ENCODE measurements around the gene LETM1.
A peak's percentile ranks its signal among the peaks of the same experiment; 100 is the strongest.

LETM1 gene

DNA sequence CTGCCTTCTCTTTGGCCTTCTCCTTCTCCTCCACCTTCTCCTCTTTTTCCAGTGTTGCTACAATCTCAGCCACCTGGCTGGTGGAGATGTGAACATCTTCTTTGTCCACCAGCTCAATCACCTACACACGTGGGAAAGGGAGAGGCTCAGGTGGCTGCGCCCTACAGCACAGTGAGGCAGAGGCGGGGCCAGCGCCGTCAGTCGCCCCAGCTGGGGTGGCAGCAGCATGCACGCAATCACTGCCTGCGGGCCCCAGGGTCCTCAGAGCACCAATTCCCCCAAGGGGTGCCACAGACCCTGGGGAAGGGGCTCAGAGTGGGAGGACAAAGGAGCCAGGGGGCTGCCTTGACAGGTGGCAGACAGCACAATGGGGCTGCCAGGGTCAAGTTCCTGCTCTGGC is 41.5 kb downstream of the LETM1 start:
- TF ChIP-seq, protein P1, sequence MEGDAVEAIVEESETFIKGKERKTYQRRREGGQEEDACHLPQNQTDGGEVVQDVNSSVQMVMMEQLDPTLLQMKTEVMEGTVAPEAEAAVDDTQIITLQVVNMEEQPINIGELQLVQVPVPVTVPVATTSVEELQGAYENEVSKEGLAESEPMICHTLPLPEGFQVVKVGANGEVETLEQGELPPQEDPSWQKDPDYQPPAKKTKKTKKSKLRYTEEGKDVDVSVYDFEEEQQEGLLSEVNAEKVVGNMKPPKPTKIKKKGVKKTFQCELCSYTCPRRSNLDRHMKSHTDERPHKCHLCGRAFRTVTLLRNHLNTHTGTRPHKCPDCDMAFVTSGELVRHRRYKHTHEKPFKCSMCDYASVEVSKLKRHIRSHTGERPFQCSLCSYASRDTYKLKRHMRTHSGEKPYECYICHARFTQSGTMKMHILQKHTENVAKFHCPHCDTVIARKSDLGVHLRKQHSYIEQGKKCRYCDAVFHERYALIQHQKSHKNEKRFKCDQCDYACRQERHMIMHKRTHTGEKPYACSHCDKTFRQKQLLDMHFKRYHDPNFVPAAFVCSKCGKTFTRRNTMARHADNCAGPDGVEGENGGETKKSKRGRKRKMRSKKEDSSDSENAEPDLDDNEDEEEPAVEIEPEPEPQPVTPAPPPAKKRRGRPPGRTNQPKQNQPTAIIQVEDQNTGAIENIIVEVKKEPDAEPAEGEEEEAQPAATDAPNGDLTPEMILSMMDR (IDR thresholded peaks at IDR 0.05; ENCODE audit: unreplicated experiment in 3 of 3): no peak
- Mint-ChIP-seq H3K27me3 (ENCODE audit: low read depth) (no peaks in the 10 kb centered on the region), H3K36me3 (ENCODE audit: low read depth) (peaks cover 30% of the 10 kb centered on the region), H3K9me3 (no peaks in the 10 kb centered on the region), H3K4me1 (no peaks in the 10 kb centered on the region), H3K4me3 (no peak overlapping the region), H3K27ac (no peak overlapping the region)

GRCh38 chr4:1813915-1814314 is 42.0 kb downstream of the LETM1 start:
- Mint-ChIP-seq H3K36me3 (ENCODE audit: low read depth) (peaks cover 24% of the 10 kb centered on the region), H3K4me1 (no peaks in the 10 kb centered on the region), H3K4me3 (no peak overlapping the region), H3K9me3 (no peaks in the 10 kb centered on the region), H3K27me3 (ENCODE audit: low read depth) (no peaks in the 10 kb centered on the region), H3K27ac (no peak overlapping the region)
- TF ChIP-seq, protein P1 (IDR thresholded peaks at IDR 0.05; ENCODE audit: unreplicated experiment in 3 of 3): no peak

- peaks cover 24% of the 10 kb centered on the region for H3K36me3 Mint-ChIP-seq (ENCODE audit: low read depth)
- no peaks in the 10 kb centered on the region for H3K4me1 Mint-ChIP-seq
- H3K27me3 Mint-ChIP-seq (ENCODE audit: low read depth): no peaks in the 10 kb centered on the region
- no peak overlapping the region for H3K4me3 Mint-ChIP-seq
- H3K9me3 Mint-ChIP-seq: no peaks in the 10 kb centered on the region
- TF ChIP-seq, protein P1 (IDR thresholded peaks at IDR 0.05; ENCODE audit: unreplicated experiment in 3 of 3): no peak
- no peak overlapping the region for H3K27ac Mint-ChIP-seq
These were observed 42.7 kb downstream of the LETM1 start for GRCh38 chr4:1813231-1813630.

DNA sequence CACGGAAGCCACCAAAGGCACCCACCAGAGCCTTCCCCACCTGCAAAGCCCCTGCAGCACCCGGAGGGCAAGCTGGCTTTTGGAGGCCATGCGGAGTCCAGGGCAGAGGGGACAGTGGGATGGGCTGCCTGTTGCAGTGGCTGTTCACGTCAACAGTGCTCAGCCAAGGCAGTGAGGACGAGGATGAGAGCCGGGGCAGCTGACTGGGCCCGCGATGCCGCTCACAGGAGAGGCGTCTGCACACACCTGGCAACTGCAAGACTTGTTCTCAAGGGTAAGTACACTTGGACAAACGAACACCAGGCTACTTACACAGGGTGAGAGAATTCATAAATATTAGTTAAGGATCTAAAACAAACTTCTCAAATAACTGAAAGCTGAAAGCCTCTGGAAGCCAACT is 43.2 kb downstream of the LETM1 start:
- H3K27me3 Mint-ChIP-seq (ENCODE audit: low read depth): no peaks in the 10 kb centered on the region
- no peaks in the 10 kb centered on the region for H3K4me1 Mint-ChIP-seq
- H3K4me3 Mint-ChIP-seq: no peak overlapping the region
- TF ChIP-seq, protein P1 (IDR thresholded peaks at IDR 0.05; ENCODE audit: unreplicated experiment in 3 of 3): no peak
- H3K36me3 Mint-ChIP-seq (ENCODE audit: low read depth): peaks cover 20% of the 10 kb centered on the region
- H3K27ac Mint-ChIP-seq: no peak overlapping the region
- no peaks in the 10 kb centered on the region for H3K9me3 Mint-ChIP-seq

DNA sequence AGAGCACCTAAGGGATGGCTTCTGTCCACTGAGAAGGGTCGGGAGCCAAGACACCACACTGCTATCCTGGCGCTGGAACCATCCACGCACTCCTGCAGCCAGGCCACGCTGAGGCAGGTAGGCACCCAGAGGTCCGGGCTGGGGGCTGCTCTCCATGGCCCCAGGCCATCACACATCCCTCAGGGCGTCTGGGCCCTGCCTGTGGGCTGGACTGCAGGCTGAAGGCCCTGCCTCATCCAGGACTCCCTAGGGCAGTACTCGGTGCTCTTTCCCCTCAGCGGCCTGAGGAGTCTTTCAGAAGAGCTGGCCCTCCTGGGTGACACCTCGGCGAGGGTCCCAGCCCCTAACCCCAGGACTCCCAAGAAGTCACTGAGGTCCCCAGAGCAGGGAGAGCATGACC is 45.2 kb downstream of the LETM1 start:
- TF ChIP-seq, protein P1 (IDR thresholded peaks at IDR 0.05; ENCODE audit: unreplicated experiment in 3 of 3): no peak

GRCh38 chr4:1809754-1810502 is 46.0 kb downstream of the LETM1 start:
- TF ChIP-seq, protein P1 (IDR thresholded peaks at IDR 0.05; ENCODE audit: unreplicated experiment in 3 of 3): peak; percentile 90 to 92 (median 91)
- Mint-ChIP-seq H3K4me3 (no peak overlapping the region), H3K27ac (no peak overlapping the region), H3K27me3 (ENCODE audit: low read depth) (no peaks in the 10 kb centered on the region), H3K9me3 (no peaks in the 10 kb centered on the region), H3K36me3 (ENCODE audit: low read depth) (peaks cover 7% of the 10 kb centered on the region), H3K4me1 (no peaks in the 10 kb centered on the region)

More for the DNA sequence above, 45.2 kb downstream of the LETM1 start:
- peaks cover 9% of the 10 kb centered on the region for H3K36me3 Mint-ChIP-seq (ENCODE audit: low read depth)
- H3K4me1 Mint-ChIP-seq: no peaks in the 10 kb centered on the region
- no peak overlapping the region for H3K4me3 Mint-ChIP-seq
- H3K27ac Mint-ChIP-seq: no peak overlapping the region
- H3K9me3 Mint-ChIP-seq: no peaks in the 10 kb centered on the region
- no peaks in the 10 kb centered on the region for H3K27me3 Mint-ChIP-seq (ENCODE audit: low read depth)

Measured in nephron (organoid).